ENCODE measurements around the gene XRCC6.

GRCh38 chr22:41597635-41597953 is 23.5 kb upstream of the XRCC6 start:
- TF ChIP-seq TOX (CRISPR knock-in tag; IDR thresholded peaks at IDR 0.05; ENCODE audit: borderline replicate concordance): no peak
- no peak for TF ChIP-seq GLIS3 (CRISPR knock-in tag; IDR thresholded peaks at IDR 0.05)
- TF ChIP-seq, protein P1, sequence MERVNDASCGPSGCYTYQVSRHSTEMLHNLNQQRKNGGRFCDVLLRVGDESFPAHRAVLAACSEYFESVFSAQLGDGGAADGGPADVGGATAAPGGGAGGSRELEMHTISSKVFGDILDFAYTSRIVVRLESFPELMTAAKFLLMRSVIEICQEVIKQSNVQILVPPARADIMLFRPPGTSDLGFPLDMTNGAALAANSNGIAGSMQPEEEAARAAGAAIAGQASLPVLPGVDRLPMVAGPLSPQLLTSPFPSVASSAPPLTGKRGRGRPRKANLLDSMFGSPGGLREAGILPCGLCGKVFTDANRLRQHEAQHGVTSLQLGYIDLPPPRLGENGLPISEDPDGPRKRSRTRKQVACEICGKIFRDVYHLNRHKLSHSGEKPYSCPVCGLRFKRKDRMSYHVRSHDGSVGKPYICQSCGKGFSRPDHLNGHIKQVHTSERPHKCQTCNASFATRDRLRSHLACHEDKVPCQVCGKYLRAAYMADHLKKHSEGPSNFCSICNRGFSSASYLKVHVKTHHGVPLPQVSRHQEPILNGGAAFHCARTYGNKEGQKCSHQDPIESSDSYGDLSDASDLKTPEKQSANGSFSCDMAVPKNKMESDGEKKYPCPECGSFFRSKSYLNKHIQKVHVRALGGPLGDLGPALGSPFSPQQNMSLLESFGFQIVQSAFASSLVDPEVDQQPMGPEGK (CRISPR knock-in tag; IDR thresholded peaks at IDR 0.05; ENCODE audit: borderline replicate concordance): no peak
- TF ChIP-seq ZFP30 (CRISPR knock-in tag; IDR thresholded peaks at IDR 0.05): no peak
- TF ChIP-seq CREB5 (CRISPR knock-in tag; IDR thresholded peaks at IDR 0.05; ENCODE audit: low read depth): no peak
- TF ChIP-seq ZNF565 (CRISPR knock-in tag; conservative IDR thresholded peaks at IDR 0.05; ENCODE audit: low read depth): no peak
- no peak for TF ChIP-seq POU6F1 (CRISPR knock-in tag; IDR thresholded peaks at IDR 0.05; ENCODE audit: borderline replicate concordance, low read depth)
- TF ChIP-seq ZNF8 (CRISPR knock-in tag; IDR thresholded peaks at IDR 0.05): no peak

Data from SK-N-SH treated with all-trans-retinoic acid at 6 μM for 48 hours (cell line).